NB4 (cell line): ENCODE data around the gene ERCC2.

Experiments
- CTCF ChIP-seq: IDR thresholded peaks from one replicate; pipeline ENCODE4 v1.5.1; 2012; ENCODE audit warnings: low read depth, low read length
- MAX ChIP-seq: IDR thresholded peaks from 2 replicates; pipeline ENCODE4 v1.6.1; 2011; ENCODE audit warnings: low read depth, low read length
- POLR2A ChIP-seq: IDR thresholded peaks from 2 replicates; pipeline ENCODE4 v1.6.1; 2011; ENCODE audit warnings: mild to moderate bottlenecking; ENCODE audit not compliant: insufficient read length; ENCODE audit errors: extremely low read depth

- TF ChIP-seq CTCF: no peak
- TF ChIP-seq POLR2A: no peak
- no peak for TF ChIP-seq MAX
Observed at GRCh38 chr19:45323671-45324081, 46.7 kb downstream of the ERCC2 start.
